Anterior cingulate cortex (tissue), 58 donors: ENCODE measurements around the gene C17orf50.

Source experiments
- DNase-seq, 58 donors: peaks; one replicate each; lab custom pipeline; 2025; lab: John Stamatoyannopoulos, UW

C17orf50 gene

DNA sequence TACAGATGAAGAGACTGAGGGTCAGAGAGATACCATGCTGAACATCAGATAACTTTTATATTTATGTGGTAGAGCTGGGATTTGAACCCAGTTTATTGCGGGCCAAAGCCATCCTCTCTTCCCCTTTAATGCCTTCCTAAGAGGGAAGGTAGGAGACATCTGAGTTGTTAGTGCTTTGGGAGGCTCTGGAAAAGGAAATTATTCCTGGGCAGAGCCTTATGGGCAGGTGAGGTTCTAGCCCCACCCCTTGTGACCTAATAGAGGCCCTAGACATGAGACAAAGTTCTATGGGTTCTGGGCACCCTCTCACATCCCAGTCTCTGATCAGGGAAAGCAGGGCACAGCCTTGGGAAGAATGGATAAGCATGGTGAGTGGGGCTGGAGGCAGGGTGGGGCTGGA is at the start of gene C17orf50:
Gene C17orf50, plus strand, starts transcription at position 301 of the 400 bp plus-strand sequence. Its CDS starts 55 bp downstream, at position 356.
- DNase-seq = no peak

- DNase-seq = no peak
These were observed 49.7 kb upstream of the C17orf50 start for GRCh38 chr17:35710950-35711349.

GRCh38 chr17:35713069-35713728 is 47.5 kb upstream of the C17orf50 start:
- DNase-seq = no peak

- DNase-seq = no peak
These were observed 45.7 kb upstream of the C17orf50 start for GRCh38 chr17:35714988-35715387.

DNA sequence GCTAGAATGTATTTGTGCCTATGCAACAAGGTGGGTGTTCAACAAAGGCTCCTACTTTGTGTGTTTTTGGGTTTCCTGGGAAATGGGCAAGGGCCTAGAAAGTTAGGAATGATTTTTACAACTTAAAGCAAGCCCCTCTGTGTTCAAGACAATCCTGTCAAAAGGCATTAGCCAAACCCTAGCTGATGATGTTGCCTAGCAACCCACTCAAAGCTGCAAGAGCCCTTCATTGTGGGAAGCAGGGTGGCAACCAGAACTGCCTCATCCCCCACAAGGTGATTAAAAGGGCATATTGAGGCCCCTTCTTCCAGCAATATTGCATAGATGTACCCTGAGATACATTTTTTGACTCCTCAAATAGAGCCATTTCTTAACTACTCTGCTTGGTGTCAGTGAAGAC is 45.3 kb upstream of the C17orf50 start:
- DNase-seq = no peak

GRCh38 chr17:35716173-35716572 is 44.5 kb upstream of the C17orf50 start:
- DNase-seq = no peak

DNA sequence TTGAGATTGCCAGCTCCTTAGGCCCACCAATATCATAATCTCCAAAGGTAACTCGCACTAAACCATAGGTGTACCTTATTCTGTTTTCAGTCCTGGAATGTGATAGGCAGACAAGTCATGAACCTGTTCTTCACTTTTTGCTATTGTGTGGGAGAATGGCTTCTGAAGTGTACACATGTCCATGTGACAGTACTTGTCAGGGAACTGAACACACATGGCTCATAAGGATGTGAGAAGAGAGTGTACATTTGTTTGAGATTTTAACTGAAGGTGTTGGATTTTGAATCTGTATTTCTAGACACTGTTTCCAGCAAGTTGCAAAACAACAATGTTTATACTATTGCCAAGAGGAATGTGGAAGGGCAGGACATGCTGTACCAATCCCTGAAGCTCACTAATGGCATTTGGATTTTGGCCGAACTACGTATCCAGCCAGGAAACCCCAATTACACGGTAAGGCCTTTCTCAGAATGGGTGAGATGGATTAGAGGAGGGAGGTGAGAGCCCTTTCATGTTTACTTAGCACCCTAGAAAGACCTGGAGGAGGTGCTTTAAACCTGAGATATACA is 43.7 kb upstream of the C17orf50 start:
- DNase-seq = no peak

DNA sequence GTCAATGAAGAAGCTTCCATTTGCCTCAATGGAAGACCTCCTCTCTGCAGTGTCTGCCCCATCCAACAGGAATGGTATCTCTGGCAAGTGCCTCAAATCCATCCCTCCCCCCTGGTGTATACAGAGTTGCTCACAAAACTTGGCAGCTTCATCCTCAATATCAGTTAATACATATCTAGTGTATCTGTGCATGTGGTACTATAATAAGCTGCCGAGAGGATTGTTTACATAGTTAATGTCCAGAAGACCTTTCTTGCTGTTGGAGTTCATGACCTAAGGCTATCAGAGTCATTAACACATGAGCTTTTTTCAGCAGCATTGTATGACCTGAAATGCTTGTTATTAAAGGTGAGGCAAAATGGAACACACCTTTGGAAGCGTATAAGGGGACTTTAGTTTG is 43.2 kb upstream of the C17orf50 start:
- no peak for DNase-seq

GRCh38 chr17:35723735-35724134 is 37.0 kb upstream of the C17orf50 start:
- DNase-seq = no peak

- no peak for DNase-seq
These were observed 35.6 kb upstream of the C17orf50 start for GRCh38 chr17:35725058-35725457.

DNA sequence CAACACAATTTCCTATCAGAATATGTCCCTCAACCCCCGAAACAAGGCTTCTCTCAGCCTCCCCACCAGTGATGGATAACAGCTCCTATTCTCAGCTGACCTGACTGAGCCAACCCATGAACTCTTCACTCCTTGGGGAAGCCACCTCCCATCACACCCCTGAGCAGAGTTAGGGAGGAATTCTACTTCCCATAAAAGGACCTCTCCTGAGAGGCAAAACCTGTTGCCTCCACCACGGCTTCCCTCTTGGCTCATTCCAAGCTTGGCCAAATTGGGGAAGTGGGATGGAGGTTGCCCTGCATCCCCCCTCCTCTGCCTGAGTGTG is 34.9 kb upstream of the C17orf50 start:
- DNase-seq = no peak

DNA sequence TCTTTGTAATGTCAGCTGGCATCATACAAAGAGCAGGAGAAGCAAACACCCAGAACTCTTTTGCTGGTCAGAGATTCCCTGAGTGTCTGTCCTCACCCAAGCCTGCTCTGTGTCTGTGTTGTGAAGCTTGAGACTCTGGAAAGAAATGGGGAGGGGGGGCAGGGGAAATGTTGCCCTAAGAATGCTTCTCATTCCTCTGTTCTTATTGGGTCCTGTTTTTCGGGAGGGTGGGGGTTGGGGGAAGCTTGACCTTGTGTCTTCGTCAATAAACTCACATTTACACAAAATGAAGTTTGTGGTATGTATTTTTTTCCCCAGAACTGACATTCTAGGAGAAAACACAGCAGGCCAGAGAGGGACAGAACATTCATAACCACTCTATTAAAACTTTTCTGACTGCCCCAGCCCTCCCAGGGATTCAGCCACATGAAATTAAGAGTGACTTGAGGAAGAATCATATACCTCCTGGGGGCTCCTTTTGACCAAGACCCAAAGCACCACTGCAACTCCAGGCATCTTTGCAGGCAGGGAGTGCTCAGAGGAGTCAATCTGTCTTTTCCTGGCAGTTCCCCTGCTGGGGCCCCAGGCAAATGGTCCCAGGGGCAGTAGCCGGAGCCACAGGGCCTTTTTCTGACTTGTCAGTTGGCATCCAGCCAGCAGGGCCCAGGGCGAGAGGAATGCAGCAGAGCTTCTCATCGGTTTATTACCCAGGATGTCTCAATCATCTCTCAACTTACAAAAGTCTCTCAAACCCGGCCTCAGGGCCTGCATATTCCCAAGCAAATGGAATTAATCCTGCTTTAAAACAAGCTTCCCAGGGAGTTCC is 34.3 kb upstream of the C17orf50 start:
- peak in 1 of 58 donors; percentile 15 for DNase-seq

DNA sequence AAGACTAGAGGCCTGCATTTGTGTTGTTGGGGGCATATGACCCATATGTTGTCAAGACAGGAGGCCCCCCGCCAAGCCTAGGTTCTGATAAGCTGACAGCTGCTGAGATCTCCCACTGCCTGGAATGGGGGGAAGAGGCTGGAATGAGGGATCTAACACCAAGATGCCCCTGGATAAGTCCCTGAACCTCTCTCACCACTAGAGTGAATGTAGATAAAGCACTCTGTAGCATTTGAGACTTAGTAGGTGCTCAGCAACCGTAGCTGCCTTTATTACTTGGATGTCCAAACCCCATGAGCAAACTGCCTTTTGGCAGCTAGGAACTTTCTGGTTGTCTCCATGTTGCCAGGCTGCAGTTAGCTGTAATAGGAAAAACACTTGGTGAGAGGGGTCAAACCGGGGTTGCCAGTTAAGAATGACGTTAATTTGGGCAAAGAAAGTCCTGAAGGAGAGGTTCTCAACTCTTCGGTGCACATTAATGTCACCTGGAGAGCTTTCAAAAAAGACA is 33.7 kb upstream of the C17orf50 start:
- DNase-seq = no peak

- DNase-seq = no peak
These were observed 33.1 kb upstream of the C17orf50 start for GRCh38 chr17:35727635-35728034.

GRCh38 chr17:35728551-35728950 is 32.1 kb upstream of the C17orf50 start:
- no peak for DNase-seq

- DNase-seq = no peak
These were observed 31.3 kb upstream of the C17orf50 start for GRCh38 chr17:35729405-35729833.

DNA sequence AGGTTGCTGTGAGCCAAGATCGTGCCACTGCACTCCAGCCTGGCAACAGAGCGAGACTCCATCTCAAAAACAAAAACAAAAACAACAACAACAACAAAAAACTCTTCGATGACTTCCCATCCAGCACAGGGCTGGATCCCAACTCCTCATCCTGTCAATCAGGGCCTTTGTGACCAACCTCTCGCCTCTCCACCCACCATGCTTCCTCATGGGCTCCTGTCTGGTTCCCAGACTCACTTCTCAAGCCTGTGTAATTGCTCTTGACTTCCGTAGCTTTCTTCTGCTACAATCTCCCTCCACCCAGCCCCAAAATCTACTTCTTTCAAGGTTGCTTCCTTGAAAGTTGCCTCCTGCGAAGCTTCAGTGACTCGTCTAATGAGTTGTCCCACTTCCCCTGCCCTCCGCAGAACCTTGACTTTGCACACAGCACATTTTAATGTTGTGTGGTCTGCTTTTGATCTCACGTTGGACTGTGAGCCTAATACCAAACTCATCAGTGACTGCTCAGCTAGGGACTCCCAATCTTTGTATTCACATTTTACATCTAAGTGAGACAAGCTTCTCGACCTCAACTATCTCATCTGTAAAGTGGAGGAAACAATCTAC is 30.2 kb upstream of the C17orf50 start:
- no peak for DNase-seq

DNA sequence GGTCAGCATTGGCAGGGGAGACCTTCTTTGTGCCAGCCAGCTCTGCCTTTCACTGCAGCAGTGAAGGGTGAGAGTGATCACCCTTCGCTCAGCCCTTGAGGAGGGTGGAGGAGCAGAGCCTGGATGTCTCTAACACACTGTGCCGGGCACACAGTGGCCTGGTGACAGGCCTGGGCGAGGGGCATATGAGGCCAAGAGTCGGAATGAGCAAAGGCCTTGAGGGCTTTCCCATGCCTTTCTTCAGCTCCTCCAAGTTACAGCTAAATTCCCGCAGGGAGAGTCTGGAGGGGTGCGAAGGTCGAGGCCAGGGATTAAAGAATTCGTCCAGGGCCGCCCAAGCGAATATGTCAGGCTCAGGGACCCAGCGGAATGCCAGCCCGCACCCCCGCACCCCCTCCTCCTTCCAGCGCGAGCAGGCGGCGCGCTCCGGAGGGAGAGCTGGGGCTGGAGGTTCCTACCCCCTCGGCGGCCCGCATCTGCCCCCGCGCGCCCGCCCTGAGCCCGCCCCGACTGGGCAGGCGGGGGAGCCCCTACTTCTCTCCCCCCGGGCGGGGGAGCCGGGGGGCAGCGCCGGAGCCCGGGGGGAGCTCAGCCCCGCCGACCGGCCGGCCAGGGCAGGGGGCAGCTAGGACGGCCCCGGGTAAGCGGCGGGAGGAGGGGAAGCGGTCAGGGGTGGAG is 29.3 kb upstream of the C17orf50 start, which contains the start of gene RASL10B:
Gene RASL10B, plus strand, starts transcription at position 401 of the 678 bp plus-strand sequence. CDS start 3,546 bp downstream, outside the sequence.
- peak in 47 of 58 donors; percentile 12 to 75 (median 39) for DNase-seq

GRCh38 chr17:35731917-35732805 is 28.5 kb upstream of the C17orf50 start:
- DNase-seq = peak in 2 of 58 donors; percentile 28 to 30
